SK-N-MC (cell line): ENCODE data around the gene BTK.
A peak's percentile ranks its signal among the peaks of the same experiment; 100 is the strongest.

Source experiments
- DNase-seq: peaks from one replicate; pipeline ENCODE4 v3.0.0-alpha.2; 2011; ENCODE audit warnings: low read depth, low spot score
- H3K27ac ChIP-seq: fragments of 200-600 bp; sonication (generic); 2 replicates; pipeline ENCODE4 v1.5.1; 2016; ENCODE audit warnings: mixed run types
- H3K36me3 ChIP-seq: fragments of 200-600 bp; sonication (generic); 2 replicates; pipeline ENCODE4 v1.6.1; 2017; ENCODE audit warnings: antibody characterized with exemption, low read length, mixed read lengths; ENCODE audit not compliant: insufficient read depth
- H3K4me3 ChIP-seq: fragments of 200-600 bp; sonication (generic); 2 replicates; pipeline ENCODE4 v1.5.1; 2016
- H3K9ac ChIP-seq: fragments of 200-600 bp; sonication (generic); 2 replicates; pipeline ENCODE4 v1.8.0; 2017; ENCODE audit warnings: mixed run types, mixed read lengths; ENCODE audit not compliant: insufficient read length
- H3K9me3 ChIP-seq: fragments of 200-600 bp; sonication (generic); 2 replicates; pipeline ENCODE4 v1.6.1; 2017; ENCODE audit warnings: low read depth, mild to moderate bottlenecking, antibody characterized with exemption, low read length, moderate library complexity, mixed read lengths
- EZH2 ChIP-seq: fragments of 200-600 bp; sonication (generic); IDR thresholded peaks from one replicate; pipeline ENCODE4 v1.6.1; 2017; ENCODE audit warnings: antibody characterized with exemption
- FOXP2 ChIP-seq: optimal IDR thresholded peaks from 2 replicates; pipeline ENCODE3; 2011; ENCODE audit warnings: mild to moderate bottlenecking, moderate library complexity; ENCODE audit not compliant: insufficient read depth; ENCODE audit errors: extremely low read length, control extremely low read depth
- POLR2AphosphoS5 ChIP-seq: IDR thresholded peaks from 2 replicates; pipeline ENCODE4 v1.6.1; 2012; ENCODE audit warnings: mild to moderate bottlenecking, low read depth, low read length, borderline replicate concordance

Gene BTK

DNA sequence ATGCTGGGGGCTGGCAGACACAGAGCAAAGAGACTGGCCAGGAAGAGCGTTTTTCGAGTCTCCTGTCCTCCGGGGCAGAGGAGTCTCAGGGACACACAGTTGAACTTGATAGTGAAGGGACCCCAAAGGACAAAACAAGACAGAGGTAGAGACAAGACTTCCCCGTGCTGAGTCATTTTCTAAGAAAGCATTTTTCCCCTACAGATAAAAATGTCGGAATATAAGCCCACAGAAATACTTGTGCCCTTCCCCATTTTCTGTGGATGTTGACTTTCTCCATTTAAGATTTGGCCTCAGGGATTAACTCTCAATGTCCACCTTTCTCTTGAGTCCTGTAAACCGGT lies 523 bp upstream of the BTK start:
- TF ChIP-seq POLR2AphosphoS5 (no peak), EZH2 (no peak), FOXP2 (no peak)
- no peak overlapping the region for H3K9ac ChIP-seq
- peaks cover 3% of the 10 kb centered on the region for H3K36me3 ChIP-seq
- DNase-seq, result no peak
- H3K27ac ChIP-seq, result no peak overlapping the region
- no peak overlapping the region for H3K4me3 ChIP-seq
- no peaks in the 10 kb centered on the region for H3K9me3 ChIP-seq

DNA sequence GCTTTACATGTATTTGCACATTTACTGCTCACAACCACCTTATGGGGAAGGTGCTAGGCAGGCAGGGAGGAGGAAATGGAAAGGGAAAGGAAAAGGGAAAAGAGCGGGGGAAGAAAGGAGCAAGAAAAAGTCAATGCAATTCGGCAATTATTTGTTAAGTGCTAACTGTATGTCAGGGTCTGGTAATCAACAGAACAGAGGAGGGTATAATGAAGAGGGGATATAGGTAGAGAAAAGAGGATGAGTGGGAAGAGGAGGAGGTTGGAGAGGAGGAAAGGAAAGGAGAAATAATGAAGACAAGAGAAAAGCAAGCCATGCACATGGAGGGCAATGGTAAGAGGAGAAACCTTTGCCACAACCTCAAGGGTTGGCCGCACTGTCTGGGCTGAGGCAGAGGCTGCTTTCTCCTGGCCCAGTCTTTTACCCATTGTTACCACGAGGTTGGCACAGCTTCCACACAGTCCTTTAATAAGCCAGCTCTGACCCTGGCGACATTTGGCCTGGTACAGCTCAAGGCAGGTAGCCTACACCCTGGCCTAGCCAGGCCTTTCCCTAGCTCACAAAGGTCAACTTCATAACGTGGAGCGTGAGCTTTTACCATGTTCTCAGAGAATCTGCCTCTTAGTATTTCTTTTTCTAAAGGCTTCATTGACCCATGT lies 836 bp downstream of the BTK start:
- no peak for DNase-seq
- no peak overlapping the region for H3K27ac ChIP-seq
- H3K9ac ChIP-seq, result no peak overlapping the region
- no peaks in the 10 kb centered on the region for H3K9me3 ChIP-seq
- H3K4me3 ChIP-seq, result no peak overlapping the region
- H3K36me3 ChIP-seq, result no peaks in the 10 kb centered on the region
- TF ChIP-seq EZH2 (no peak), FOXP2 (no peak), POLR2AphosphoS5 (no peak)

DNA sequence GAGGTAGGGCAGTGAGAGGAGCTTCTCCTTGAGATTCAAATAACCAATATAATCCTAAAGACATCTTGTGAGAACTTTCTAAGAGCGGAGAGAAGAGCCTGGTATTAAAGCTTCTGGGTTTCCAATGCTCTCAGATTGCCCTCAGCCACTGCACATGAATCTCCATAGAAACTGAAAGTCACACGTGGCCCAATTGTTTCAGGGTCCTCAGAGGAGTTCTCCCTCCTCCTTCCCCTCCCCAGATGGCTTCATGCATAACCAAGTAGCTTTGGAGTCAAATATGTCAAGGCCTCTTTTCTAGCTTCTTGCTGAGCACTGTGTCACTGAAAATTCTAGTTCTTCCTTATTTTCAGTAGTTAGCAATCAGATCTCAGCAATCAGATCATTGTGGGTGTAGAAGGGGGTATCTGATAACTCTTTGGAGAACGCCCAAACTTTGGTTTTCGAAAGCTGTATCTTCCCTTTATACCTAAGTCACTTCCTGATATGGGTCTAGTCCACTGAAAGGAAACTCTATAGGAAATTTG lies 2.2 kb downstream of the BTK start:
- Histone ChIP-seq H3K27ac (no peak overlapping the region), H3K9ac (no peak overlapping the region), H3K9me3 (no peaks in the 10 kb centered on the region), H3K4me3 (no peak overlapping the region), H3K36me3 (no peaks in the 10 kb centered on the region)
- no peak for DNase-seq
- no peak for TF ChIP-seq FOXP2

DNA sequence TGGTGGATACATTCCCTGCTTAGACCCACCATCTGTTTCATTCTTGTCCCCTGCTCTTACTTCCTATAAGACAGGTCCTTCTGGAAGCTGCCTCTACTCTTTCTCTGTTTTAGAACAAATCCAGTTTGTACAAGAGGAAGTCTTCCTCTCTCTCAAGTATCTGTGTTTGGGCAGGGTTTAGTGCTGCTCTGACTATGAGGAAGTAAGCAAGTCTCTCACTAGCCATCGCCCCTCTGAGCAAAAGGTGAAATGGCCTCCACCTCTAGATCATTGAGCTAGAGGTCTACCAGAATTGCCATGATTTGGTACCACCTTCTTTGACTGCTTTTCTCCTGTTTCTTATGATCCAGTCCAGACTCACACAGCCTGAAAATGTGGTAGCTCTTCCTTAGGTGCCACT lies 8.4 kb downstream of the BTK start:
- Histone ChIP-seq H3K36me3 (no peaks in the 10 kb centered on the region), H3K27ac (no peak overlapping the region)

DNA sequence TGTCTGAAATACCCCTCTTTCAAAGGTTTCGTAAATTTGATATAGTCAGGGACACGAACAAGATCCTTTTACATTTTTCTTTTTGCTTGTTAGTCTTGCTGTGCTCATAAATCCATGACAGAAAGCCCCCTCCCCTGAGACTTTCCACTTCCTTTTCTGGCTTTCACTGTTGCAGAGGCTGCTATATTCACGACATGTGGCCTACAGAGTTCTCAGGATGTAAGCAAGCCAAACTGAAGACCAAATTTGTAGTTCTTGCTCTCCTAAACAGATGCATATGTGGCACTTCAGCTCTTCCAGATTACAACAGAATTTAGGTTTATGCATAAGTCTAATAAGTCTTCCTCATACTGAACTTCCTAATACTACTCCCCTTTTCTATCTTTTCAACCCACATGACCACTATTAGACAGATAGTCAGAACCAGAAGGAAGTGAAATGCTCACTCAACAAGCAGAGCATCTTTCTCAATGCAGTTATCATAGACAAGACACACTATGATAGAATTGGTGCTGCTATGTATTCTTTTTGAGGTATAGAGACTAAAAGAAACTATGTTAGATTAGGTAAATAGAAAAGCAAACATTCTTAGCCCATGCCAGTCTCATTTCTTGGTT lies 15.0 kb downstream of the BTK start:
- DNase-seq, result no peak
- Histone ChIP-seq H3K36me3 (no peaks in the 10 kb centered on the region), H3K4me3 (0 out of 2 replicates have a peak overlapping the region, but pooled peaks have one; percentile 18), H3K27ac (peak overlapping the region; percentile 62; the same call in 1 of the 2 replicates), H3K9ac (no peak overlapping the region), H3K9me3 (no peaks in the 10 kb centered on the region)
- TF ChIP-seq FOXP2 (no peak), POLR2AphosphoS5 (no peak), EZH2 (no peak)

More for the DNA sequence above, 8.4 kb downstream of the BTK start:
- TF ChIP-seq EZH2 (no peak), POLR2AphosphoS5 (no peak), FOXP2 (no peak)
- DNase-seq, result no peak
- Histone ChIP-seq H3K4me3 (no peak overlapping the region), H3K9ac (no peak overlapping the region), H3K9me3 (no peaks in the 10 kb centered on the region)

DNA sequence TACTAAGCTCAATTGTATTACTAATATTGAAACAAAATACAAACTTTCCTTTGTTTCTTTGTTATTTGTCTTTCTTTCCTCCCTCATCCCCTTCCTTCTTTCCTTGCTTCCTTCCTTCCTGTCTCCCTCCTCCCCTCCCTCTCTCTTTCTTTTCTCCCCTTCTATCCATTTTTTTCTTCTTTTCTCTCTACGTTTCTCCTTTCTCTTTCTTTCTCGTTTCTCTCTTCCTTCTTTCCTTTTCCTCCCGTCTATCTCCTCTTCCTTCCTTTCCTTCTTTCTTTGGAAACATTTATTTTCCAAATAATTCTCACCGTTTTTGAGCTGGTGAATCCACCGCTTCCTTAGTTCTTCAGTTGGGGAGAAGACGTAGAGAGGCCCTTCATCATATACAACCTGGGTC lies 16.3 kb downstream of the BTK start:
- H3K9ac ChIP-seq, result no peak overlapping the region
- no peaks in the 10 kb centered on the region for H3K9me3 ChIP-seq
- no peak overlapping the region for H3K4me3 ChIP-seq
- no peaks in the 10 kb centered on the region for H3K36me3 ChIP-seq
- TF ChIP-seq EZH2 (no peak), FOXP2 (no peak), POLR2AphosphoS5 (no peak)
- no peak for DNase-seq
- H3K27ac ChIP-seq, result no peak overlapping the region

DNA sequence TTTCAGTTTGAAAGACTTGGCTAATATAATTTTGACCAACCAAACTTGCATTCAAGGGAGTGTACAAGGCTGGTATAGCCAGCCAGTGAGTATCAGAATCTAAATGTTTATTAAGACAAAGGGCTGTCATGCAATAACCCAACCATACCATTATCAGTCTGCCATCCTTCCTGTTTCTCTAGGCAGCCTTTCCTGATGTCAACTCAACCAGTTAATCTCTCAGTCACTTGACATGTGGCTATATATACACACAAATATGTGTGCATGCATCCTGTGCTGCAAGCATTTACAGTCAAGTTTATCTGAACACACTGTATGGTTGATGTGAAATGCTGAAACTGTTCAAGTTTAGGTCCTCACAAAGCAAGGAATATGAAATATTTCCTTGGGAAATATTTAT lies 17.2 kb downstream of the BTK start:
- no peak for DNase-seq
- H3K36me3 ChIP-seq, result no peaks in the 10 kb centered on the region
- no peak overlapping the region for H3K9ac ChIP-seq
- H3K4me3 ChIP-seq, result no peak overlapping the region
- TF ChIP-seq POLR2AphosphoS5 (no peak), FOXP2 (no peak), EZH2 (no peak)
- H3K9me3 ChIP-seq, result no peaks in the 10 kb centered on the region
- no peak overlapping the region for H3K27ac ChIP-seq

DNA sequence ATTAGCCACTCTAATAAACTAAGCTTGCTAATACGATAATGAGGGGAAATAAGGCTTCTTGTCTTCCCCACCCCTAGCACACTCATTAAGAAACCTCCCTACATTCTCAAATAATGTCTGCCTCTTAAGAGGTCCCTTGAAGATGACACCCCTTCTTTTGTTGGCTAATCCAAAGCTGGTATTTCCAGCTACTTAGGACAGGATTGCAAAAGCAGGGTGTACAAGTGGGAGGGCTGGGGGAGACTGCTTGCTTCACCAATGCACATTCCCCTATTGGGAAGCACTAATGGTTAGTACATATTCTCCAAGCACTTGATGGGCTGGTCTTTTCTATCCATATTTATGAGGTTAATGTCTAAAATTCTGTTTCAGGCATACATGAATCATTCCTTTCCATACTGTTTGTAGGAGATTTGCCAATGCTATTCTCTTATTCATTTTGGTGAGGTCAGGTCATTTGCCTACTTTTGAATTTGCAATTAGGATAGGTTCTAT lies 20.6 kb downstream of the BTK start:
- no peak overlapping the region for H3K27ac ChIP-seq
- H3K4me3 ChIP-seq, result no peak overlapping the region
- H3K9me3 ChIP-seq, result no peaks in the 10 kb centered on the region
- no peak for DNase-seq
- no peaks in the 10 kb centered on the region for H3K36me3 ChIP-seq
- H3K9ac ChIP-seq, result no peak overlapping the region
- TF ChIP-seq EZH2 (no peak), POLR2AphosphoS5 (no peak), FOXP2 (no peak)
